Measurements from ENCODE around the gene RAPGEF3. TPM values are rescaled to one million over a fixed set of nuclear protein-coding genes. Genes with fewer than 3 reads are reported as not detected.
A peak's percentile ranks its signal among the peaks of the same experiment; 100 is the strongest.

RAPGEF3 gene
- total and polyA plus RNA-seq, 2 of the 8 experiments (the other 6 are each of a cell fraction or from before 2014, with no cell fraction given) = 5.0 to 9.4 TPM

DNA sequence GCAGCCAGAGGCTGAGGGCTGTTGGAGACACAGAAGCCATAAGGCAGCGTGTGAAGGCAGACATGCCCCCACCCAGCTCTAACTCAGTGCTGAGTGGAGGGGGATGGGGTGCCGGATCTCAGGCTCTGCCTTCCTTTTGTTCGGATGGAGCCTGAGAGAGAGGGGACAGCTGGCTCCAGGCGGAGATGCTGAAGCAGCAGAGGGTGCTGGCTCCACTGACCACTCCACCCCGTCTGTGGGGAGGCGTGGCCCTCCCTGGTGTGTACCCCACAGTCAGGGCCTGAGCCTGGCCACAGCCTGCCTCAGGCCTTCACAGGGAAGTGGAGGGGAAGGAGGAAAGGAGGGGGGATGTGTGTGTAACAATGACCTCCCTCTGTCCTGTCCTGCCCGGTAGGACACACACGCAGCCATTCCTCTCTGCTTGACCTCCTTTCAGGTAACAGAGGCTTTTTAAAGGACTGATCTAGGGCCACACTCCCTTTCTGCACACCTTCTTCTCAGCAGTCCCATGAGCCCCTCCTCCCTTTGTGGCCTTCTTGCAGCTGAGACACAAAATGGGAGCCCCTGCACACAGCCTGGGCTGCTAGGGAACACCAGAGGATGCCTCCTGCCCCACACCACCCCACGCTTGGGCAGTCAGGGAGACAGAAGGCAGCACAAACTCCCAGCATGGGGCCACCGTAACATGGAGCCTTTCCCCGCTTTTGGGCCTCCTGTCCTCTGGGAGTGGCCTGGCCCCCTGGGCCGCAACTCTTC, 23.8 kb downstream of the RAPGEF3 start:
- H3K27me3 ChIP-seq (replicated peaks in 1 of 4; ENCODE audit: control insufficient read depth in 3 of 4, extremely low read depth in 1 of 4, insufficient read depth in 3 of 4, low read length in 3 of 4) = peaks cover 0 to 2% (median 0%) of the 10 kb centered on the region in 4 experiments; a peak in 1 of 7 replicates
- peak overlapping the region; percentile 26; the same call in 1 of the 2 replicates for H2AK5ac ChIP-seq (ENCODE audit: low read depth, low read length)
- no peaks in the 10 kb centered on the region for H4K20me1 ChIP-seq (replicated peaks in 1 of 2; ENCODE audit: control insufficient read depth in 1 of 2, insufficient read depth in 2 of 2, low read length in 2 of 2)
- ChIA-PET POLR2A (ENCODE audit: partially characterized antibody) (interaction anchor here (1.0 to 3.2 kb wide), 8 partner anchors 8 to 47 kb away, joined by 3 to 10 read pairs (median 4); partner anchors contain the start of gene ENDOU), CTCF (ENCODE audit: partially characterized antibody) (interaction anchor here (1.0 to 64.6 kb wide), 8 partner anchors 14 to 113 kb away, joined by 3 to 2442 read pairs (median 10); partner anchors contain the start of genes RAPGEF3 and SLC48A1)
- H3K4me3 ChIP-seq (ENCODE audit: extremely low read depth in 1 of 4, insufficient read depth in 2 of 4, low read depth in 3 of 4, low read length in 4 of 4) = peak overlapping the region in 1 of 4 experiments; percentile 19; a peak in 1 of 8 replicates
- H3K4me1 ChIP-seq (replicated peaks in 1 of 4; ENCODE audit: control insufficient read depth in 3 of 4, insufficient read depth in 4 of 4, low read length in 3 of 4) = peaks cover 3 to 19% (median 11%) of the 10 kb centered on the region in 4 experiments
- no peak overlapping the region for H3K23ac ChIP-seq (ENCODE audit: insufficient read length)
- H4K91ac ChIP-seq (replicated peaks; ENCODE audit: insufficient read length, low read length) = peak overlapping the region; percentile 58
- H4K8ac ChIP-seq (ENCODE audit: extremely low read depth, insufficient read depth, low read length) = peak overlapping the region; percentile 71; the same call in 1 of the 2 replicates
- H3K4me2 ChIP-seq (ENCODE audit: insufficient read depth in 1 of 2, low read depth in 2 of 2, low read length in 2 of 2) = peak overlapping the region; percentile 49 to 54
- peak overlapping the region; percentile 45; the same call in 1 of the 2 replicates for H2AFZ ChIP-seq (ENCODE audit: low read length)
- H3K79me1 ChIP-seq (ENCODE audit: low read depth, low read length) = no peaks in the 10 kb centered on the region
- H3K18ac ChIP-seq (ENCODE audit: extremely low read depth, low read length) = peak overlapping the region; percentile 53
- H3K23me2 ChIP-seq (ENCODE audit: low read depth, low read length) = no peaks in the 10 kb centered on the region
- H2BK5ac ChIP-seq (ENCODE audit: low read depth, low read length) = peak overlapping the region; percentile 85
- peak overlapping the region; percentile 8; the same call in 1 of the 2 replicates for H2BK20ac ChIP-seq (ENCODE audit: low read length)
- H4K5ac ChIP-seq (ENCODE audit: insufficient read length, low read depth, low read length) = no peak overlapping the region
- no peak overlapping the region; the same call in 1 of the 2 replicates for H3K27ac ChIP-seq (ENCODE audit: low read depth, low read length)
- no peak overlapping the region for H2BK120ac ChIP-seq (replicated peaks; ENCODE audit: low read depth, low read length)
- no peaks in the 10 kb centered on the region for H3K79me2 ChIP-seq (ENCODE audit: control insufficient read depth in 1 of 2, insufficient read depth in 2 of 2, low read length in 2 of 2)
- peak overlapping the region; percentile 89 for H3K14ac ChIP-seq (ENCODE audit: insufficient read length)
- FAIRE-seq (no peak), DNase-seq (ENCODE audit: low read depth in 1 of 2, low spot score in 2 of 2) (peak in 1 of 2 experiments; percentile 63)
- H3K4ac ChIP-seq (replicated peaks; ENCODE audit: insufficient read length, low read depth, low read length) = peak overlapping the region; percentile 28
- peak overlapping the region; percentile 92; the same call in 1 of the 2 replicates for H2BK12ac ChIP-seq (ENCODE audit: low read depth, low read length)
- WGBS, 2 experiments (ENCODE audit: extremely low coverage in 1 of 2, insufficient coverage in 1 of 2, insufficient read length in 1 of 2, insufficient replicate concordance in 2 of 2, low coverage in 1 of 2, low lambda C conversion rate in 2 of 2, missing lambda C conversion rate in 1 of 2) = 44% methylated on average over 12 of the region's 12 CpGs; no CpG with 5 or more reads in 1 of the 2 experiments
- H3K36me3 ChIP-seq (ENCODE audit: control insufficient read depth in 2 of 4, insufficient read depth in 4 of 4, low read length in 3 of 4) = no peaks in the 10 kb centered on the region
- H3K56ac ChIP-seq (replicated peaks; ENCODE audit: insufficient read length, low read depth, low read length) = no peak overlapping the region
- H3K9me3 ChIP-seq (ENCODE audit: insufficient read depth in 2 of 2, low read depth in 1 of 2, low read length in 1 of 2) = no peaks in the 10 kb centered on the region
- H2BK15ac ChIP-seq (ENCODE audit: low read length) = peak overlapping the region; percentile 88; the same call in 1 of the 2 replicates
- H3K9ac ChIP-seq (replicated peaks in 1 of 4; ENCODE audit: extremely low read depth in 1 of 4, low read depth in 3 of 4, low read length in 3 of 4) = peak overlapping the region in 2 of 4 experiments; percentile 6 to 30; a peak in 2 of 7 replicates
- TF ChIP-seq ASH2L (IDR thresholded peaks at IDR 0.05; ENCODE audit: low read length) (no peak), CBX8 (IDR thresholded peaks at IDR 0.05; ENCODE audit: borderline replicate concordance, low read depth, low read length) (no peak), RBBP5 (IDR thresholded peaks at IDR 0.05; ENCODE audit: borderline replicate concordance, low read depth, low read length) (peak; percentile 81; the same call in 1 of the 2 replicates), JUN (IDR thresholded peaks at IDR 0.05; ENCODE audit: low read depth, low read length) (no peak), NANOG (IDR thresholded peaks at IDR 0.05; ENCODE audit: insufficient read depth, low read depth, low read length, poor library complexity, severe bottlenecking) (no peak), GABPA (IDR thresholded peaks at IDR 0.05; ENCODE audit: borderline replicate concordance, insufficient read depth, low read length) (no peak), SAP30 (IDR thresholded peaks at IDR 0.05; ENCODE audit: insufficient read depth, insufficient replicate concordance, low read length) (no peak), SUZ12 (IDR thresholded peaks at IDR 0.05; ENCODE audit: low read length) (no peak), CHD2 (IDR thresholded peaks at IDR 0.05; ENCODE audit: low read length) (no peak)

Measured in H1 (cell line).